Activated T-helper 17 cell treated with anti-CD3 and anti-CD28 coated beads, Interleukin-2, amount 50 U/mL, for 72 hours (primary cell): ENCODE measurements around the gene SRSF8. TPM values are rescaled to one million over a fixed set of nuclear protein-coding genes. Genes with fewer than 3 reads are reported as not detected.

Source experiments
- ATAC-seq: fragments of 150-1000 bp; cut with Tn5 transposase; replicated peaks from 2 replicates; pipeline ENCODE4 v1.10.0; 2021; ENCODE audit warnings: mild to moderate bottlenecking, moderate library complexity
- H3K27ac Mint-ChIP-seq: one replicate; pipeline ENCODE4 v1.8.0; 2022; ENCODE audit warnings: mixed read lengths
- H3K27me3 Mint-ChIP-seq: one replicate; pipeline ENCODE4 v1.8.0; 2022; ENCODE audit warnings: mixed read lengths
- H3K36me3 Mint-ChIP-seq: one replicate; pipeline ENCODE4 v1.8.0; 2022; ENCODE audit warnings: low read depth, mild to moderate bottlenecking, mixed read lengths
- H3K4me1 Mint-ChIP-seq: one replicate; pipeline ENCODE4 v1.8.0; 2022; ENCODE audit warnings: mixed read lengths
- H3K4me3 Mint-ChIP-seq: one replicate; pipeline ENCODE4 v1.8.0; 2022; ENCODE audit warnings: mild to moderate bottlenecking, mixed read lengths
- H3K9me3 Mint-ChIP-seq: one replicate; pipeline ENCODE4 v1.8.0; 2022; ENCODE audit warnings: mixed read lengths
- total RNA-seq, 2 donors: library from RNA; stranded (reverse); gene quantifications; one replicate each; pipeline ENCODE4 v1.2.3, GENCODE V29; 2022

SRSF8 gene
- total RNA-seq, 2 donors from 2014 or later = 25.5 to 32.1 TPM

- Mint-ChIP-seq H3K4me1 (no peaks in the 10 kb centered on the region), H3K36me3 (no peaks in the 10 kb centered on the region), H3K9me3 (no peaks in the 10 kb centered on the region)
Measured at GRCh38 chr11:95055283-95055897, 11.3 kb upstream of the SRSF8 start.

GRCh38 chr11:95057959-95058358 is 8.8 kb upstream of the SRSF8 start:
- Mint-ChIP-seq H3K27ac (no peak overlapping the region), H3K4me1 (no peaks in the 10 kb centered on the region), H3K9me3 (no peaks in the 10 kb centered on the region), H3K27me3 (peaks cover 31% of the 10 kb centered on the region), H3K36me3 (no peaks in the 10 kb centered on the region), H3K4me3 (no peak overlapping the region)
- ATAC-seq = no peak

More at GRCh38 chr11:95055283-95055897, 11.3 kb upstream of the SRSF8 start:
- ATAC-seq = no peak
- Mint-ChIP-seq H3K27ac (no peak overlapping the region), H3K4me3 (no peak overlapping the region), H3K27me3 (peaks cover 31% of the 10 kb centered on the region)

DNA sequence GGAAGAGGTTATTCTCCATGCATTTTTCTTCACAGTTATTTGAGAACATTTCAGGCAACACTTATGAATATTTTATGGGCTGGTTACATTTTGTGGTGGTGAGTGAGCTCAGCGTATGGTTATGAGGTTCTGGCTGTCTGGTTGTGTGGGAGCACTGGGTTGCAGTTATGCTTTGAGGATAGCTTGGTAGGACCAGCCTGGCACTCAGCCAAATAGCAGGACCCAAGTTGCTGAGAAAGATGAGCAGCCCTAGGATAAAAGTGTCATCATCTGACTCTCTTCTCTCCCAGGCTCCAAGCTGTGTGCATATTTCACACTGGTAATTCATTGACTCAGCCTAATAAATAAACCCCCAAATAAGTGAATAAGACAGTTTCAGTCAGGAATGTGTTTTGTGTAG is 8.1 kb upstream of the SRSF8 start:
- H3K9me3 Mint-ChIP-seq = no peaks in the 10 kb centered on the region
- no peaks in the 10 kb centered on the region for H3K4me1 Mint-ChIP-seq
- ATAC-seq = no peak
- H3K4me3 Mint-ChIP-seq = no peak overlapping the region
- H3K27ac Mint-ChIP-seq = no peak overlapping the region
- peaks cover 25% of the 10 kb centered on the region for H3K27me3 Mint-ChIP-seq
- H3K36me3 Mint-ChIP-seq = no peaks in the 10 kb centered on the region

- no peaks in the 10 kb centered on the region for H3K9me3 Mint-ChIP-seq
- no peak overlapping the region for H3K4me3 Mint-ChIP-seq
- H3K27ac Mint-ChIP-seq = no peak overlapping the region
- H3K36me3 Mint-ChIP-seq = no peaks in the 10 kb centered on the region
- no peak for ATAC-seq
- peaks cover 22% of the 10 kb centered on the region for H3K27me3 Mint-ChIP-seq
- no peaks in the 10 kb centered on the region for H3K4me1 Mint-ChIP-seq
Measured at GRCh38 chr11:95059046-95059445, 7.7 kb upstream of the SRSF8 start.

- ATAC-seq = no peak
- peaks cover 7% of the 10 kb centered on the region for H3K4me1 Mint-ChIP-seq
- H3K36me3 Mint-ChIP-seq = peaks cover 19% of the 10 kb centered on the region
- peaks cover 4% of the 10 kb centered on the region for H3K27me3 Mint-ChIP-seq
- H3K4me3 Mint-ChIP-seq = no peak overlapping the region
- no peak overlapping the region for H3K27ac Mint-ChIP-seq
- H3K9me3 Mint-ChIP-seq = no peaks in the 10 kb centered on the region
Measured at GRCh38 chr11:95065336-95065735, 1.4 kb upstream of the SRSF8 start.

- H3K36me3 Mint-ChIP-seq = peaks cover 31% of the 10 kb centered on the region
- peak overlapping the region; percentile 99 for H3K4me3 Mint-ChIP-seq
- peak; percentile 74 for ATAC-seq
- H3K4me1 Mint-ChIP-seq = peaks cover 13% of the 10 kb centered on the region
- no peaks in the 10 kb centered on the region for H3K9me3 Mint-ChIP-seq
- peak overlapping the region; percentile 97 for H3K27ac Mint-ChIP-seq
- H3K27me3 Mint-ChIP-seq = no peaks in the 10 kb centered on the region
Measured at GRCh38 chr11:95067039-95067840, 521 bp downstream of the SRSF8 start.

DNA sequence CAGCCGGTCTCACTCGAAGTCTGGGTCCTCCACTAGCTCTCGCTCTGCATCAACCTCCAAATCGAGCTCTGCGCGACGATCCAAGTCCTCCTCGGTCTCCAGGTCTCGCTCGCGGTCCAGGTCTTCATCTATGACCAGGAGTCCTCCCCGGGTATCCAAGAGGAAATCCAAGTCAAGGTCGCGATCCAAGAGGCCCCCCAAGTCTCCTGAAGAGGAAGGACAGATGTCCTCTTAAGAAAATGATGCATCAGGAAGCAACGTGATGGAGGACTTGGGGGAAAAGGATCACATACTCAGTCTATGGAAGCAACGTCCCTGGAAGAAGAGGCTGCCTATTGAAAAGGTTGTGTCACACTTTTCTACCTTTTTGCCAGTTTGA is 1.1 kb downstream of the SRSF8 start:
- H3K4me1 Mint-ChIP-seq = peaks cover 17% of the 10 kb centered on the region
- H3K27ac Mint-ChIP-seq = peak overlapping the region; percentile 97

GRCh38 chr11:95068549-95068948 is 1.8 kb downstream of the SRSF8 start:
- Mint-ChIP-seq H3K27ac (peak overlapping the region; percentile 97), H3K9me3 (no peaks in the 10 kb centered on the region), H3K4me3 (peak overlapping the region; percentile 99), H3K27me3 (no peaks in the 10 kb centered on the region), H3K4me1 (peaks cover 18% of the 10 kb centered on the region), H3K36me3 (peaks cover 36% of the 10 kb centered on the region)
- ATAC-seq = peak; percentile 75

More for the DNA sequence above, 1.1 kb downstream of the SRSF8 start:
- H3K4me3 Mint-ChIP-seq = peak overlapping the region; percentile 99
- H3K9me3 Mint-ChIP-seq = no peaks in the 10 kb centered on the region
- no peak for ATAC-seq
- H3K27me3 Mint-ChIP-seq = no peaks in the 10 kb centered on the region
- peaks cover 35% of the 10 kb centered on the region for H3K36me3 Mint-ChIP-seq

DNA sequence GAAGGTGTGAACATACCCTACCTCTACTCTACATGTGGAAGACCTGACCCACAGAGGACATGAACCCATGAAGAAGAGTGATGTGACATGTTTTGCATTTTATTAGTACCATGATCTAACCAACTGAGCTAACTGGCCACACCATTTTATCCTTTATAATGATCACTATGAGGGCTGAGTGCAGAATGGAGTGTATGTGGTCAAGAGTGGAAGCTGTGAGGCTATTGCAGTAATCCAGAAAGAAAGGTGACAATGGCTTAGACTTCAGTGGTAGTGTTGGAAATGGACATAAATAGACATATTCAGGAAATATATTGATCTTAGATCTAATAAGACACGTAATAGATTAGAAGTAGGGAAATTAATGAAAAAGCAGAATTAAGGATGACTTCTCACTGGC is 3.8 kb downstream of the SRSF8 start:
- Mint-ChIP-seq H3K9me3 (no peaks in the 10 kb centered on the region), H3K27ac (no peak overlapping the region), H3K27me3 (no peaks in the 10 kb centered on the region), H3K4me1 (peaks cover 18% of the 10 kb centered on the region), H3K36me3 (peaks cover 36% of the 10 kb centered on the region), H3K4me3 (peak overlapping the region; percentile 99)
- ATAC-seq = no peak

DNA sequence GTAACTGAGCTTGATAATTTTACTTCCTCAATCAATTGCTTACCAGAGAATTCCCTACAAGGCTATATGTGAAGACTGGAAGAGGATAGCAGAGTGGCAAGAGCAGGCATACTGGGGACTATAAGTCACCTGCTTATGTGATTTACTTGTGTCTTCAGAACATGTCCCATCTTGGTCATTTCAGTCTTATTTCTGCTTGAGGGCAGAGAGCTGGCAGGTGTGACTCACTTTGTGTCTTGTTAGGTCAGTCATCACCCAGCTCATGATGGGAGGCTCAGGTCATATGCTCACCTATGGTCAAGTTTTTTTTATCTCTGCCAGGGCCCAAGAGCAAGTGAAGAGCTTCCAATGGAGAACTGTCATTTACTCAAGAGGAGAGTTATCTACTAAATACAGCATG is 6.2 kb downstream of the SRSF8 start:
- Mint-ChIP-seq H3K9me3 (no peaks in the 10 kb centered on the region), H3K4me3 (peak overlapping the region; percentile 7), H3K4me1 (peaks cover 17% of the 10 kb centered on the region), H3K27ac (no peak overlapping the region), H3K27me3 (no peaks in the 10 kb centered on the region), H3K36me3 (peaks cover 36% of the 10 kb centered on the region)
- ATAC-seq = peak; percentile 63

- ATAC-seq = no peak
Measured at GRCh38 chr11:95074792-95075563, 8.3 kb downstream of the SRSF8 start.

DNA sequence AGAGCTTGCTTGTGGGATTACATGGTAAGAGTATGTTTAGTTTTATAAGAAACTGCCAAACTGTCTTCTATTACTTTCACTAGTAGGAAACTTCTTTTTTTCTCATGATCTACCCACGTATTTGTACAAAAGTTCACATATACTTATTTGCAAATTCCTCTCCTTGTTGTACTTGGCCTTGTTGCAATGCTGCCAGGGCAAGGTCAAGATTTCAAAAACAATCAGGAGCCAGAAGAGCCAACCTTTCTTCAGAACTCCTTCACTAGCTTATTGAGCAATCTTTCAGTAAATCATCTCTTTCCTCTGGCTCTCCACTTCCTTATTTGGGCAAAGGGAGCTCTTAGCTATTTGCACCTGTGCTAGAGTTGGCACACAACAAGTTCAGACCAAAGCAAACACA is 9.7 kb downstream of the SRSF8 start:
- no peak for ATAC-seq
- peak overlapping the region; percentile 10 for H3K27ac Mint-ChIP-seq
- H3K4me3 Mint-ChIP-seq = no peak overlapping the region
- no peaks in the 10 kb centered on the region for H3K27me3 Mint-ChIP-seq
- peaks cover 9% of the 10 kb centered on the region for H3K36me3 Mint-ChIP-seq
- H3K9me3 Mint-ChIP-seq = no peaks in the 10 kb centered on the region
- peaks cover 10% of the 10 kb centered on the region for H3K4me1 Mint-ChIP-seq

More at GRCh38 chr11:95074792-95075563, 8.3 kb downstream of the SRSF8 start:
- Mint-ChIP-seq H3K36me3 (peaks cover 20% of the 10 kb centered on the region), H3K4me1 (peaks cover 17% of the 10 kb centered on the region), H3K27ac (no peak overlapping the region), H3K9me3 (no peaks in the 10 kb centered on the region), H3K4me3 (no peak overlapping the region), H3K27me3 (no peaks in the 10 kb centered on the region)

DNA sequence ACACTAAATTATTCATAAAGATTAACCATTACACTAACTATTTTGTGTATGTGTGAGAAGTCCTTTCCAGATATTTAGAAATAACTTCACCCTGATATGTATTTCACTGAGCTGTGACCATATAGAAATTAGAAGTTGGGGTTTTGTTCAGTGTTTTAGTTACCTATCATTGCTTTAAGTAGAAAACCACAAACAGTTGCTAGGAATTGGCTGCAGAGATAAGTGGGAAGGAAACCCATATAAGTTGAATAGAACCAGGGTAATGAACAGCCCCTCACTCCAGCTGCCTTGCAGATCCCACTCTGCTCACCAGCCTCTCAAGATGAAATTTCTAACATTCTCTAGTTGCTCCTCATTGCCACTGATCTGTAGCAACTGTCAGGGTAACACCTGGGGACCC is 10.3 kb downstream of the SRSF8 start:
- Mint-ChIP-seq H3K9me3 (no peaks in the 10 kb centered on the region), H3K4me1 (peaks cover 10% of the 10 kb centered on the region), H3K36me3 (peaks cover 5% of the 10 kb centered on the region), H3K27ac (no peak overlapping the region), H3K27me3 (no peaks in the 10 kb centered on the region), H3K4me3 (no peak overlapping the region)
- no peak for ATAC-seq

DNA sequence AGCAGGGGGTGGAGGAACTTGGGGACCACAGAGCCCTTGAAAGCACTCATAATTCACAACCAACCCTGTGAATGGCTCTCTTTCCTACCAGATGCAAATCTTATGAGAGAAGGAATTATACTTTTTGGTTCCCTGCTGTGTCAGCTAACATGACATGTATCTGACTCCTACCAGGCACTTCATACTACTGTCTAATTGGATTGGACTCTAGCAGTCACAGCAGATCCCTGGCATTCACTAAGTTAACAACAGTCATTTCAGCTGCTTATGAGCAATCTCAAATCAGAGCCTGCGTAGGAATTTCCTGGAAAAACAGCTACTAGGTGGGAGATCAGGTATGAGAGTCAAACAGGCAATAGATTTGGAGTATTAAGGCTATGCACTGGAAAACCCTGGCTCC is 11.8 kb downstream of the SRSF8 start:
- Mint-ChIP-seq H3K27me3 (no peaks in the 10 kb centered on the region), H3K4me1 (peaks cover 5% of the 10 kb centered on the region), H3K9me3 (no peaks in the 10 kb centered on the region), H3K27ac (no peak overlapping the region), H3K36me3 (no peaks in the 10 kb centered on the region), H3K4me3 (no peak overlapping the region)
- ATAC-seq = no peak
